Keratinocyte (primary cell): Measurements from ENCODE around the gene PPARA. TPM values are rescaled to one million over a fixed set of nuclear protein-coding genes. Genes with fewer than 3 reads are reported as not detected.

ENCODE experiments used
- DNase-seq: peaks from one replicate; pipeline ENCODE4 v3.0.0-alpha.2; 2011; ENCODE audit warnings: low read depth, missing footprints, low spot score
- FAIRE-seq: peaks from 2 replicates; lab custom pipeline; 2011; peaks lifted over from hg19 to GRCh38; lab: Jason Lieb, UNC
- H2AFZ ChIP-seq: 2 replicates; pipeline ENCODE4 v1.6.0; 2012; ENCODE audit warnings: low read length, control low read depth, inconsistent platforms; ENCODE audit not compliant: control insufficient read depth
- H3K27ac ChIP-seq: 2 replicates; pipeline ENCODE4 v1.5.1; 2011; ENCODE audit warnings: low read length; ENCODE audit not compliant: control insufficient read depth, insufficient read depth
- H3K27me3 ChIP-seq: 3 replicates; pipeline ENCODE4 v1.6.0; 2011; ENCODE audit warnings: low read length; ENCODE audit not compliant: control insufficient read depth, insufficient read depth; ENCODE audit errors: extremely low read depth
- H3K36me3 ChIP-seq, 2 experiments: 2 replicates in 1 of 2; 3 replicates in 1 of 2; pipeline ENCODE4 v1.5.1; 2011; ENCODE audit warnings: low read length in 2 of 2, mild to moderate bottlenecking in 1 of 2; ENCODE audit not compliant: control insufficient read depth in 2 of 2, insufficient read depth in 2 of 2; ENCODE audit errors: extremely low read depth in 1 of 2
- H3K4me1 ChIP-seq: 3 replicates; pipeline ENCODE4 v1.5.1; 2011; ENCODE audit warnings: low read length; ENCODE audit not compliant: control insufficient read depth, insufficient read depth; ENCODE audit errors: extremely low read depth
- H3K4me2 ChIP-seq: 3 replicates; pipeline ENCODE4 v1.6.0; 2011; ENCODE audit warnings: low read depth, low read length; ENCODE audit not compliant: control insufficient read depth, insufficient read depth; ENCODE audit errors: extremely low read depth
- H3K4me3 ChIP-seq, 3 experiments: fragments of 200-600 bp in 1 of 3; sonication (generic) in 1 of 3; 2 replicates in 2 of 3; 3 replicates in 1 of 3; pipeline ENCODE4 v1.5.1; 2011 to 2016; ENCODE audit warnings: low read length in 3 of 3, mild to moderate bottlenecking in 3 of 3, control low read depth in 2 of 3, inconsistent platforms in 1 of 3, low read depth in 1 of 3, mixed read lengths in 1 of 3, mixed run types in 1 of 3, moderate library complexity in 1 of 3; ENCODE audit not compliant: control insufficient read depth in 2 of 3, insufficient read depth in 2 of 3; ENCODE audit errors: extremely low read depth in 1 of 3
- H3K79me2 ChIP-seq: 2 replicates; pipeline ENCODE4 v1.6.0; 2012; ENCODE audit warnings: low read length; ENCODE audit not compliant: control insufficient read depth, insufficient read depth
- H3K9ac ChIP-seq: 3 replicates; pipeline ENCODE4 v1.6.0; 2011; ENCODE audit warnings: low read length; ENCODE audit not compliant: control insufficient read depth, insufficient read depth; ENCODE audit errors: extremely low read depth
- H3K9me1 ChIP-seq: 3 replicates; pipeline ENCODE4 v1.6.0; 2011; ENCODE audit warnings: low read length; ENCODE audit not compliant: control insufficient read depth, insufficient read depth; ENCODE audit errors: extremely low read depth
- H3K9me3 ChIP-seq: 2 replicates; pipeline ENCODE4 v1.5.1; 2012; ENCODE audit warnings: low read depth, low read length; ENCODE audit not compliant: control insufficient read depth
- H4K20me1 ChIP-seq: 3 replicates; pipeline ENCODE4 v1.6.0; 2011; ENCODE audit warnings: low read length; ENCODE audit not compliant: control insufficient read depth, insufficient read depth; ENCODE audit errors: extremely low read depth
- CTCF ChIP-seq, 3 experiments: IDR thresholded peaks in 1 of 3; conservative IDR thresholded peaks in 1 of 3; optimal IDR thresholded peaks in 1 of 3; 2 replicates in 2 of 3; 3 replicates in 1 of 3; pipeline versions ENCODE3 to v1.5.1; 2011; ENCODE audit warnings: low read length in 3 of 3, mild to moderate bottlenecking in 3 of 3, moderate library complexity in 2 of 3, control low read depth in 1 of 3, inconsistent platforms in 1 of 3; ENCODE audit not compliant: insufficient read depth in 2 of 3; ENCODE audit errors: extremely low read depth in 1 of 3
- EZH2 ChIP-seq: IDR thresholded peaks from one replicate; pipeline ENCODE4 v1.6.1; 2012; ENCODE audit warnings: inconsistent platforms, mild to moderate bottlenecking, low read length, moderate library complexity
- dilution Hi-C: fragments of 300-500 bp; cut with MboI; formaldehyde crosslinking; loops from one replicate; pipeline ENCODE4 v1.7.0; 2020; ENCODE audit warnings: low sequenced_read_pairs; ENCODE audit not compliant: extremely low pct_ligation_motif_present
- polyA plus RNA-seq, 5 experiments: library from polyadenylated mRNA; depleted of rRNA in 3 of 5; stranded (reverse) in 3 of 5; stranded (forward) in 1 of 5; unstranded in 1 of 5; fragments of >200 nt; gene quantifications; 1 replicate in 1 of 5; 2 replicates in 3 of 5; 3 replicates in 1 of 5; pipeline versions ENCODE4 v1.2.1 to v1.2.3, GENCODE V29; 2011 to 2012; ENCODE audit warnings: missing spikeins in 2 of 5, low read depth in 1 of 5, low replicate concordance in 1 of 5

PPARA gene
- polyA plus RNA-seq, 1 donor (not counting 4 experiments of a cell fraction or from before 2014, with no cell fraction given) = 4.9 TPM

DNA sequence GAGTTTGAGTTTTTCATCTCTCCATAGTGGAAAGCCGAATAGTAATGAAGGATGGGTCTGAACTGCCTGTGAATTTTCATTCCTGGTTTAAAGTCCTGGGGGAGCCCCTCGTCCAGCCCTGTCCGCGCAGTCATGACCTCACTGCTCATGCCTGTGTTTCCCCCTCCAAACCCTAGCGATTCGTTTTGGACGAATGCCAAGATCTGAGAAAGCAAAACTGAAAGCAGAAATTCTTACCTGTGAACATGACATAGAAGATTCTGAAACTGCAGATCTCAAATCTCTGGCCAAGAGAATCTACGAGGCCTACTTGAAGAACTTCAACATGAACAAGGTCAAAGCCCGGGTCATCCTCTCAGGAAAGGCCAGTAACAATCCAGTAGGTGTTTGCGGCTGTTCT is 69.3 kb downstream of the PPARA start:
- Histone ChIP-seq H3K79me2 (no peaks in the 10 kb centered on the region), H3K4me1 (no peaks in the 10 kb centered on the region), H3K27ac (no peak overlapping the region), H3K9ac (no peak overlapping the region), H3K4me3 (no peak overlapping the region), H3K36me3 (peaks cover 3 to 5% of the 10 kb centered on the region in 2 experiments), H3K9me3 (no peaks in the 10 kb centered on the region), H2AFZ (no peak overlapping the region), H3K27me3 (no peaks in the 10 kb centered on the region), H3K4me2 (no peak overlapping the region), H4K20me1 (no peaks in the 10 kb centered on the region), H3K9me1 (no peaks in the 10 kb centered on the region)
- no peak for FAIRE-seq
- dilution Hi-C loops = no loop called here
- no peak for TF ChIP-seq CTCF (optimal IDR thresholded peaks at IDR 0.05 in 1 of 3, IDR thresholded peaks at IDR 0.05 in 1 of 3, conservative IDR thresholded peaks at IDR 0.05 in 1 of 3; ENCODE audit: extremely low read depth in 1 of 3, insufficient read depth in 2 of 3, low read length in 3 of 3)
- TF ChIP-seq EZH2 = no peak
- DNase-seq = no peak

DNA sequence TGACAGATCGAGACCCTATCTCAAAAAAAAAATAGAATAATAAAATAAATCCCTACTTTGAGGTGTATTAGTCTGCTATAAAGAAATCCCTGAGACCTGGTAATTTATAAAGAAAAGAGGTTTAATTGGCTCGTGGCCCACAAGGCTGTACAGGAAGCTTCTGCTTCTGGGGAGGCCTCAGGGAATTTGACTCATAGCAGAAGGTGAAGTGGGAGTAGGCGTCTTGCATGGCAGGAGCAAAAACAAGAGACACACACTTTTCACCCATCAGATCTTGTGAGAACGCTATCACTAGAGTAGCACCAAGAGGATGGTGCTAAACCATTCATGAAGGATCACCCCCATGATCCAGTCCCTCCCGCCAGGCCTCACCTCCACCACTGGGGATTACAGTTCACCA is 70.6 kb downstream of the PPARA start:
- Histone ChIP-seq H3K9ac (no peak overlapping the region), H3K9me3 (no peaks in the 10 kb centered on the region), H3K27me3 (no peaks in the 10 kb centered on the region), H3K4me2 (no peak overlapping the region), H4K20me1 (no peaks in the 10 kb centered on the region), H3K4me1 (no peaks in the 10 kb centered on the region), H3K79me2 (no peaks in the 10 kb centered on the region), H3K9me1 (no peaks in the 10 kb centered on the region), H3K27ac (no peak overlapping the region), H2AFZ (no peak overlapping the region), H3K36me3 (peaks cover 3 to 5% of the 10 kb centered on the region in 2 experiments), H3K4me3 (no peak overlapping the region)
- no peak for FAIRE-seq
- dilution Hi-C loops = no loop called here
- DNase-seq = no peak
- TF ChIP-seq EZH2 (no peak), CTCF (optimal IDR thresholded peaks at IDR 0.05 in 1 of 3, IDR thresholded peaks at IDR 0.05 in 1 of 3, conservative IDR thresholded peaks at IDR 0.05 in 1 of 3; ENCODE audit: extremely low read depth in 1 of 3, insufficient read depth in 2 of 3, low read length in 3 of 3) (no peak)
